GM12878 (cell line): ENCODE data around the gene HMCN2. TPM values are rescaled to one million over a fixed set of nuclear protein-coding genes. Genes with fewer than 3 reads are reported as not detected.

Experiments
- ATAC-seq: fragments of 200-7000 bp; cut with Tn5 transposase; 3 replicates; pipeline ENCODE4 v1.9.1; 2020; ENCODE audit warnings: mild to moderate bottlenecking, moderate library complexity
- BruUV-seq: library from RNA; stranded (reverse); fragments of 400-500 nt; replicated peaks from 2 replicates; lab custom pipeline; 2021; lab: Mats Ljungman, UMichigan
- CTCF ChIA-PET: fragments of 300-600 bp; sonication (Branson Sonifier 250); formaldehyde crosslinking; extraction: SDS; loops from one replicate; lab custom pipeline; 2021; ENCODE audit warnings: inconsistent platforms; lab: Yijun Ruan, JAX
- POLR2A ChIA-PET: fragments of 350-600 bp; formaldehyde crosslinking; extraction: SDS; loops from one replicate; lab custom pipeline; 2021; ENCODE audit warnings: inconsistent platforms; lab: Charles Lee
- RAD21 ChIA-PET: fragments of 300-600 bp; sonication (Branson Sonifier 250); formaldehyde crosslinking; loops from one replicate; lab custom pipeline; 2023; ENCODE audit warnings: antibody characterized with exemption; ENCODE audit not compliant: unreplicated experiment; lab: Charles Lee
- SMC1A ChIA-PET: fragments of 300-600 bp; sonication (Branson Sonifier 250); formaldehyde crosslinking; loops from one replicate; lab custom pipeline; 2023; ENCODE audit not compliant: unreplicated experiment, uncharacterized antibody; lab: Charles Lee
- DNase-seq: peaks from one replicate; pipeline ENCODE4 v3.0.0-alpha.2; 2011; ENCODE audit warnings: low read depth, low spot score
- FAIRE-seq: peaks from 3 replicates; lab custom pipeline; 2011; peaks lifted over from hg19 to GRCh38; lab: Jason Lieb, UNC
- H2AFZ ChIP-seq: 2 replicates; pipeline ENCODE4 v1.6.0; 2011; ENCODE audit warnings: low read depth, low read length, control low read depth; ENCODE audit not compliant: control insufficient read depth
- H3K27ac ChIP-seq: 2 replicates; pipeline ENCODE4 v1.5.1; 2011; ENCODE audit warnings: control low read depth; ENCODE audit not compliant: control insufficient read depth, insufficient read depth
- H3K27me3 ChIP-seq, 2 experiments: replicated peaks in 1 of 2; 2 replicates each; pipeline versions ENCODE4 v1.6.0 to v1.6.1; 2011; ENCODE audit warnings: low read length in 1 of 2; ENCODE audit not compliant: control insufficient read depth in 2 of 2, insufficient read depth in 2 of 2
- H3K36me3 ChIP-seq, 2 experiments: 2 replicates each; pipeline ENCODE4 v1.5.1; 2011; ENCODE audit warnings: low read length in 1 of 2; ENCODE audit not compliant: control insufficient read depth in 2 of 2, insufficient read depth in 2 of 2
- H3K4me1 ChIP-seq: 2 replicates; pipeline ENCODE4 v1.6.1; 2011; ENCODE audit warnings: mild to moderate bottlenecking, low read length, moderate library complexity, mixed read lengths; ENCODE audit not compliant: control insufficient read depth, insufficient read depth
- H3K4me2 ChIP-seq: 2 replicates; pipeline ENCODE4 v1.6.0; 2011; ENCODE audit warnings: control low read depth; ENCODE audit not compliant: control insufficient read depth, insufficient read depth
- H3K4me3 ChIP-seq: fragments of 200-600 bp; sonication (generic); 2 replicates; pipeline ENCODE4 v1.5.1; 2016
- H3K79me2 ChIP-seq: 2 replicates; pipeline ENCODE4 v1.6.0; 2011; ENCODE audit warnings: low read length; ENCODE audit not compliant: control insufficient read depth, insufficient read depth
- H3K9ac ChIP-seq: 2 replicates; pipeline ENCODE4 v1.8.0; 2011; ENCODE audit warnings: low read length, control low read depth, mixed read lengths; ENCODE audit not compliant: control insufficient read depth, insufficient read depth
- H3K9me3 ChIP-seq: replicated peaks from 3 replicates; pipeline ENCODE4 v1.5.1; 2011; ENCODE audit warnings: mild to moderate bottlenecking, low read length; ENCODE audit not compliant: control insufficient read depth, insufficient read depth
- H4K20me1 ChIP-seq: 2 replicates; pipeline ENCODE4 v1.6.0; 2011; ENCODE audit not compliant: control insufficient read depth, insufficient read depth
- ATF2 ChIP-seq: IDR thresholded peaks from 2 replicates; pipeline ENCODE4 v1.6.1; 2012; ENCODE audit warnings: low read length, inconsistent platforms
- ATF7 ChIP-seq: fragments of 450-650 bp; IDR thresholded peaks from 2 replicates; pipeline ENCODE4 v1.6.1; 2016; ENCODE audit warnings: low read depth, mild to moderate bottlenecking
- CEBPZ ChIP-seq: fragments of 150-350 bp; IDR thresholded peaks from 2 replicates; pipeline ENCODE4 v1.6.1; 2016; ENCODE audit warnings: low read depth, low read length
- CREB1 ChIP-seq: IDR thresholded peaks from 2 replicates; pipeline ENCODE4 v1.6.1; 2012; ENCODE audit warnings: low read depth, mild to moderate bottlenecking, inconsistent platforms
- HDAC2 ChIP-seq: fragments of 200-600 bp; sonication (generic); IDR thresholded peaks from 2 replicates; pipeline ENCODE4 v1.6.1; 2017
- MLLT1 ChIP-seq: fragments of 450-650 bp; IDR thresholded peaks from 2 replicates; pipeline ENCODE4 v1.6.1; 2016; ENCODE audit warnings: mild to moderate bottlenecking
- NR2C1 ChIP-seq: fragments of 450-650 bp; IDR thresholded peaks from 2 replicates; pipeline ENCODE4 v1.6.1; 2017; ENCODE audit warnings: antibody characterized with exemption, mild to moderate bottlenecking, moderate library complexity
- RAD21 ChIP-seq: IDR thresholded peaks from 2 replicates; pipeline ENCODE4 v1.6.1; 2011; ENCODE audit warnings: mild to moderate bottlenecking, low read depth, low read length, moderate library complexity; ENCODE audit not compliant: insufficient read depth
- SMAD5 ChIP-seq: IDR thresholded peaks from 2 replicates; pipeline ENCODE4 v1.6.1; 2016; ENCODE audit warnings: antibody characterized with exemption, low read depth
- SREBF2 ChIP-seq: IDR thresholded peaks from 2 replicates; pipeline ENCODE4 v1.6.1; 2012; ENCODE audit warnings: mild to moderate bottlenecking, low read length
- STAT1 ChIP-seq: fragments of 450-650 bp; conservative IDR thresholded peaks from 2 replicates; pipeline ENCODE4 v1.6.1; 2014; ENCODE audit warnings: antibody characterized with exemption, mild to moderate bottlenecking
- WRNIP1 ChIP-seq: IDR thresholded peaks from 2 replicates; pipeline ENCODE4 v1.6.1; 2011; ENCODE audit warnings: low read depth, low read length, improper control_type of control experiment, borderline replicate concordance
- WGBS: methylation state at CpG from one replicate; pipeline ENCODE4 v1.1.6; 2016; ENCODE audit warnings: low lambda C conversion rate; ENCODE audit not compliant: insufficient replicate concordance, insufficient coverage; ENCODE audit errors: missing lambda C conversion rate; 5-methylcytosine and 5-hydroxymethylcytosine counted together
- in situ Hi-C: fragments of 300-500 bp; cut with MboI; formaldehyde crosslinking; loops from 9 replicates; pipeline ENCODE4 v1.14.3; 2018; ENCODE audit warnings: mixed read lengths
- intact Hi-C: fragments of 100-400 bp; cut with micrococcal nuclease; formaldehyde crosslinking; loops from one replicate; pipeline ENCODE4 v1.14.2; 2022; ENCODE audit not compliant: unreplicated experiment
- polyA plus RNA-seq, 11 experiments: library from polyadenylated mRNA; depleted of rRNA in 4 of 11; unstranded in 6 of 11; stranded (reverse) in 5 of 11; fragments of >200 nt; fragmentation: Nextera tagmentation in 4 of 11; fragmentation: Illumina TruSeq in 1 of 11; extraction: Ambion mirVana in 4 of 11; extraction: Trizol in 1 of 11; gene quantifications; 1 replicate in 1 of 11; 2 replicates in 10 of 11; pipeline versions ENCODE4 v1.2.1 to v1.2.3, GENCODE V29; 2011 to 2016; ENCODE audit warnings: inconsistent platforms in 2 of 11, missing spikeins in 2 of 11, low read depth in 1 of 11
- total RNA-seq, 4 experiments: library from RNA; depleted of rRNA in 3 of 4; stranded (reverse); fragments of >200 nt in 3 of 4; fragmentation: Illumina TruSeq in 1 of 4; extraction: Trizol in 1 of 4; gene quantifications; 2 replicates each; pipeline versions ENCODE4 v1.2.1 to v1.2.3, GENCODE V29; 2013 to 2021

HMCN2 gene
- total and polyA plus RNA-seq, 10 of the 15 experiments (the other 5 are each of a cell fraction or from before 2014, with no cell fraction given) = 0.04 TPM; not detected in 9

DNA sequence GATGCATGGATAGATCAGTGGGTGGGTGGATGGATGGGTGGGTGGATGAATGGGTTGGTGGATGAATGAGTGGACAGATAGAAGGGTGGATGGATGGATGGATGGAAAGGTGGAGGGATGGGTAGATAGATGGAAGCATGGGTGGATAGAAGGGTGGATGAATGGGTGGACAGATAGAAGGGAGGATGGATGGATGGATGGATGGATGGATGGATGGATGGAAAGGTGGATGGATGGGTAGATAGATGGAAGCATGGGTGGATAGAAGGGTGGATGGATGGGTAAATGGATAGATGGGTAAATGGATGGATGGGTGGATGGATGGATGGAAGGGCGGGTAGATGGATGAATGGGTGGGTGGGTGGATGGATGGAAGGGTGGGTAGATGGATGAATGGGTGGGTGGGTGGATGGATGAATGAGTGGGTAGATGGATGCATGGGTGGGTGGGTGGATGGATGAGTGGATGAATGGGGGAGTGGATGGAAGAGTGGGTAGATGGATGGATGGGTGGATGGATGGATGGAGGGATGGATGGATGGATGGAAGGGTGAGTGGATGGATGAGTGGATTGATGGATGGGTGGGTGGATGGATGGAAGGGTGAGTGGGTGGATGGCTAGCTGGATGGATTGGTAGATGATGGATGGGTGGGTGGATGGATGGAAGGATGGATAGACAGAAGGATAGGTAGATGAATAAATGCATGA is 91.5 kb downstream of the HMCN2 start:
- no peak overlapping the region for H2AFZ ChIP-seq
- ChIA-PET POLR2A (no interaction called here), CTCF (no interaction called here), SMC1A (no interaction called here), RAD21 (no interaction called here)
- H3K4me1 ChIP-seq = no peaks in the 10 kb centered on the region; the same call in 1 of the 2 replicates
- H3K9ac ChIP-seq = no peak overlapping the region
- no peaks in the 10 kb centered on the region; a peak in 1 of 4 replicates for H3K27me3 ChIP-seq
- intact Hi-C loops (no loop called here), in situ Hi-C loops (no loop called here)
- H3K79me2 ChIP-seq = no peaks in the 10 kb centered on the region
- no peaks in the 10 kb centered on the region for H3K36me3 ChIP-seq
- DNase-seq (no peak), FAIRE-seq (no peak), ATAC-seq (no peak)
- no peak overlapping the region for H3K27ac ChIP-seq
- H3K4me3 ChIP-seq = no peak overlapping the region
- no peak for TF ChIP-seq WRNIP1
- no peak for TF ChIP-seq RAD21
- no peak for TF ChIP-seq STAT1
- no peak for TF ChIP-seq ATF7
- no peak for TF ChIP-seq SREBF2
- no TSS peak for BruUV-seq
- WGBS = no CpG with 5 or more reads among the region's 1 CpG
- H4K20me1 ChIP-seq = no peaks in the 10 kb centered on the region
- no peak overlapping the region for H3K4me2 ChIP-seq
- H3K9me3 ChIP-seq = no peaks in the 10 kb centered on the region; the same call in 2 of the 3 replicates

GRCh38 chr9:130358928-130359327 is 93.4 kb downstream of the HMCN2 start:
- Histone ChIP-seq H3K4me1 (no peaks in the 10 kb centered on the region), H3K9me3 (no peaks in the 10 kb centered on the region; the same call in 2 of the 3 replicates), H3K4me3 (no peak overlapping the region), H3K79me2 (no peaks in the 10 kb centered on the region), H4K20me1 (no peaks in the 10 kb centered on the region), H2AFZ (no peak overlapping the region), H3K4me2 (no peak overlapping the region), H3K9ac (no peak overlapping the region), H3K27me3 (no peaks in the 10 kb centered on the region; a peak in 1 of 4 replicates), H3K36me3 (no peaks in the 10 kb centered on the region), H3K27ac (no peak overlapping the region)
- intact Hi-C loops (no loop called here), in situ Hi-C loops (no loop called here)
- DNase-seq = no peak
- ATAC-seq = no peak
- no peak for FAIRE-seq
- ChIA-PET SMC1A (no interaction called here), RAD21 (no interaction called here), POLR2A (no interaction called here), CTCF (no interaction called here)
- BruUV-seq = no TSS peak
- 65% methylated on average over 7 of the region's 7 CpGs for WGBS
- no peak for TF ChIP-seq NR2C1
- no peak for TF ChIP-seq CREB1
- no peak for TF ChIP-seq MLLT1
- no peak for TF ChIP-seq SMAD5
- no peak for TF ChIP-seq CEBPZ
- no peak for TF ChIP-seq WRNIP1
- no peak for TF ChIP-seq HDAC2
- TF ChIP-seq ATF2 = no peak
